AG08396 (cell line): ENCODE results near the gene SYNE2.
A peak's percentile ranks its signal among the peaks of the same experiment; 100 is the strongest.
"Not testable (repeated sequence)": the region's sequence is repeated elsewhere in the genome, so short reads cannot be mapped to it uniquely, and the experiment has no call there.

Source experiments
- DNase-seq: peaks from one replicate; pipeline ENCODE4 v3.0.0; 2012; ENCODE audit warnings: low spot score, mixed read lengths

The SYNE2 gene

GRCh38 chr14:64123241-64123822 lies 270.5 kb downstream of the SYNE2 start:
- DNase-seq, result no peak

- no peak for DNase-seq
These were observed 272.5 kb downstream of the SYNE2 start for GRCh38 chr14:64125270-64125669.

GRCh38 chr14:64126548-64126947 lies 273.7 kb downstream of the SYNE2 start:
- no peak for DNase-seq

GRCh38 chr14:64137657-64138290 lies 285.0 kb downstream of the SYNE2 start:
- no peak for DNase-seq

GRCh38 chr14:64147126-64147790 lies 294.5 kb downstream of the SYNE2 start:
- DNase-seq, result no peak

- no peak for DNase-seq
These were observed 297.1 kb downstream of the SYNE2 start for GRCh38 chr14:64149921-64150320.

GRCh38 chr14:64158608-64159007 lies 305.8 kb downstream of the SYNE2 start:
- no peak for DNase-seq

- no peak for DNase-seq
These were observed 306.8 kb downstream of the SYNE2 start for GRCh38 chr14:64159588-64159987.

- DNase-seq, result no peak
These were observed 317.4 kb downstream of the SYNE2 start for GRCh38 chr14:64170181-64170580.

- no peak for DNase-seq
These were observed 322.3 kb downstream of the SYNE2 start for GRCh38 chr14:64174922-64175782.

- DNase-seq, result no peak
These were observed 323.5 kb downstream of the SYNE2 start for GRCh38 chr14:64176330-64176729.

- no peak for DNase-seq
These were observed 326.0 kb downstream of the SYNE2 start for GRCh38 chr14:64178814-64179213.

- not testable (repeated sequence) for DNase-seq
These were observed 330.1 kb downstream of the SYNE2 start for GRCh38 chr14:64182908-64183307.

- no peak for DNase-seq
These were observed 331.4 kb downstream of the SYNE2 start for GRCh38 chr14:64184103-64184729.

- no peak for DNase-seq
These were observed 332.4 kb downstream of the SYNE2 start for GRCh38 chr14:64185184-64185583.

GRCh38 chr14:64186231-64187129 lies 333.7 kb downstream of the SYNE2 start:
- DNase-seq, result no peak

- DNase-seq, result no peak
These were observed 334.5 kb downstream of the SYNE2 start for GRCh38 chr14:64187331-64187730.

GRCh38 chr14:64190974-64191502 lies 338.2 kb downstream of the SYNE2 start:
- DNase-seq, result no peak

GRCh38 chr14:64191756-64192155 lies 339.0 kb downstream of the SYNE2 start:
- DNase-seq, result peak; percentile 77

- no peak for DNase-seq
These were observed 341.0 kb downstream of the SYNE2 start for GRCh38 chr14:64193821-64194220.

GRCh38 chr14:64194404-64194803 lies 341.6 kb downstream of the SYNE2 start:
- no peak for DNase-seq
